ENCODE measurements around the gene HCRTR1.

- TF ChIP-seq CTCF (conservative IDR thresholded peaks at IDR 0.05; ENCODE audit: low read length) (no peak), EZH2phosphoT487 (IDR thresholded peaks at IDR 0.05; ENCODE audit: borderline replicate concordance) (no peak)
Measured at GRCh38 chr1:31586376-31587327, 30.8 kb upstream of the HCRTR1 start.
